ENCODE results near the gene CDH4.

Gene CDH4

DNA sequence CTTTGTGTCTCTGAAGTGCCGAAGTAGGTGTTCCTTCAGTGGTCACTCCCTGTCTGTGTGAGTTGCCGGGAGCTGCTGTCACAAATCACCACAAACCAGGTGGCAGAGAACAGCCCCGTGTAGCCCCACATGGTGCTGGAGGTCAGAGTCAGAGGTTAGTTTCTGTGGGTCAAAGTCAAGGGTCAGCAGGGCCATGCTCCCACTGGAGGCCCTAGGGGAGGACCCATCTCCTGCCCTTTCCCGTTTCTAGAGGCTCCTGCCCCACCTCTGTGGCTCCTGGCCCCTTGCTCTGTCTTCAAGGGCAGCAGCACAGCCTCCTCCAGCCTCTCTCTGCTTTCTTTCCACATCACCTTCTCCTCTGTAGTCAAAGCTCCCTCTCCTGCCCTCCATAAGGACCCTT lies 549.4 kb downstream of the CDH4 start:
- no peak for DNase-seq

DNA sequence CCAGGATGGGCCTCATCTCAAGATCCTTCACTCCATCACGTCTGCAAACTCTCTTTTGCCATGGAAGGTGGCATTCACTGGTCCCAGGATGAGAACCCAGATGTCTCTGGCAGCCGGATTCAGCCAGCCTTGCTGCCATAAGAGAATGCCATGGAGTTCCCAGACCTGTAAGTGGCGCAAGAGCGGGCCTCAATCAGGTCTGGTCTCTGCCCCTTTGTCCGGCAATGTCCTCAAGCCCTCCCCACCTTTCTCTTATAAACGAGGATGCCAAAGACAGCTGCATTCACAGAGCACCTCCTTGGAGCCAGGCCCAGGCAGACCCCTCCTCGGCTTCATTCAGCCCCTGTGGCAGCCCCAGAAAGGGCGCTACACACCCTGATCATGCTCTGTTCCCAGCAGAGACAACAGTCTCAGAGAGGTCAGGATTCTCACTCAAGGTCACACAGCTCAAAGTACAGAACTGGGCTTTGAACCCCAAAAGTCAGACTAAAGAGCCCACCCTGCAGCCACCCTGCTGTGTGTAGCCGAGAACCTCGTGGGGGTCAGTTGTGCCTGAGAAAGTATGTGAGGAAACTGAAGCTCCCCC lies 549.9 kb downstream of the CDH4 start:
- DNase-seq, result no peak

DNA sequence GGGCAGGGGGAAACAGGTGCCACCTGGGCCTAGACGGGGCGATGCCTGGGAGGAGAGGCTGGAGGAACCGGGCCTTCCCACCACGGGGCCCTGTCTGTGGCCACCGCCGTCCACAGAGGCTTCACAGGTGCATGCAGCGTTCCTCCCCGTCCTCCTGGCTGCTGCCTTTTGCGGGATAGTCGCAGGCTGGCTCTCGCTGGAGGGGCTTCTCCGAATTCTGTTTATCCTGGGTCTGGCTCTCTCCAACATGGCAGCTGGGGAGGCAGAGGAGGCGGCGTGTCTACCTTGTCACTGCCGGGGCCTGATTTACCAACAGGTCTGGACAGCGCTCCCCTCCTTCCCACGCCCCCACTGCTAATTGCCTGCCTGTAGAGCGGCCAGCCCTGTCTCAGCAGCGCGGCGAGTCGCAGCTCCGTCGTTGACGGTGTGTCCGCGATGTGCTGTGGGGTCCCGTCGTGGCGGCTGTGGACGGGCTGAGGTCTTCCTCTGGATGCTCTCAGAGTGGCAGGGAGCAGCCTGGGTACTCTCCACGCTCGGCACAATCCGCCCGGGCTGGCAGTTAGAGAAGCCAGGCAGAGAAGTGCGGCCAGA lies 550.8 kb downstream of the CDH4 start:
- DNase-seq, result no peak

DNA sequence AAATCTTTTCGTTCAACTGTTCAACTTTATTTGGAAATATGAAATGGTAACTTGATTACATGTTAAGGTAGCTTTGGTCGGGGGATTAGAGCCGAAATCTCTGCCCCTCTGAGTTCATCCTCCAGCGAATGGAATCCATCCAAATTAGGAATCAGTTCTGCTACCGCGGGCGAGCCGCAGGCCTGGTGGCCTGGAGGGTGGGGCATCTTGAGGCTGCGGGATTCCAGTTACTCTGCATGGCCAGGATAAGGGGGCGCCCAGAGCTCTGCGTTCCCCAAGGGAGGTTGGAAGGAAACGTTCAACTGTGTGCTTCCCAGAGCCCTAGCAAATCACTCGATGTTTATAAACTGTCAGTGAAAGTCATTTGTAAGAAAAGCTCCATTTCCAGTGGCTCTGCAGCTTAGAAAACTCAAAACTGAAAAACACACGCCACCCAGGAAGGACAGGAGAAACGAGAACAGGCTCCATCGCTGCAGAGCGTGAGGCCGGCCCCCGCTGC lies 551.4 kb downstream of the CDH4 start:
- no peak for DNase-seq

DNA sequence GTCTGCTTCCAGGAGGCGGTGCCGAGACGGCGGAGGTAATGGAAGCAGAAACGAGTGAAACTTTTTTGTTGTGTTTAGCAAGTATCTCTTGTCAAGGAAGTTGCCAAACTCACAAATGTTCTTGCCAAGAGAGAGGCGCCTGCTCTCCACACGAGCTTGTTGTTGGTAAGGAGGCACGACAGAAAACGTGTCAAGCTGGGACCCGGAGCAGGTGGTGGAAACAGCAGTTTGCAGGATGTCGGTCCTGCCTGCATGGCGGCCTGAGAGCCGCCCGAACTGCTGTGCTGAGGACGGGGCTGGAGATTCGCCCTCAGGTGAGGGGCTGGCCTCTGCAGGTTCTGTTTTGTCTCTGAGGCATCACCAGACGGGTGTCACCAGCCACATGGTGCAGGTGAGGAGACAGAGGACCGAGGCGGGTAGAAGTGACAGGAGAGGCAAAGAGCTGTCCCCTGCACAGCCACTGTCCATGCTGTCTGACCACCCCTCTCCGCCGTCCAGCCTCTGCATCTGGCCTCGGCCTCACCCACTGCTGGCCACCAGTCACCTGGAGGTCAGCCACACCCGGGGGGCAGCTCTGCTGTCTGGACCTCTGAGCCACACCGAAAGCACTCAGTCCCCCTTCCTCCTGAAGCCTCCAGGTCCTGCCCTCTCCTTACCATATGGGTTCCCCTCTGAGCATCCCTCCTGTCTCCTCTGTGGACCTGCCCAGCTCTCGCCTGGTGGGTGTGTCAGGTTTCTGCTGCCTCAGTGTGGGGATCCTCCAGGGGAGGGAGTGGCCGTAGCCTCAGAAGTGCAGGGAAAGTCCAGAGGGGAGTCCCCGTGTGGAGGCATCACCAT lies 552.1 kb downstream of the CDH4 start:
- DNase-seq, result no peak

DNA sequence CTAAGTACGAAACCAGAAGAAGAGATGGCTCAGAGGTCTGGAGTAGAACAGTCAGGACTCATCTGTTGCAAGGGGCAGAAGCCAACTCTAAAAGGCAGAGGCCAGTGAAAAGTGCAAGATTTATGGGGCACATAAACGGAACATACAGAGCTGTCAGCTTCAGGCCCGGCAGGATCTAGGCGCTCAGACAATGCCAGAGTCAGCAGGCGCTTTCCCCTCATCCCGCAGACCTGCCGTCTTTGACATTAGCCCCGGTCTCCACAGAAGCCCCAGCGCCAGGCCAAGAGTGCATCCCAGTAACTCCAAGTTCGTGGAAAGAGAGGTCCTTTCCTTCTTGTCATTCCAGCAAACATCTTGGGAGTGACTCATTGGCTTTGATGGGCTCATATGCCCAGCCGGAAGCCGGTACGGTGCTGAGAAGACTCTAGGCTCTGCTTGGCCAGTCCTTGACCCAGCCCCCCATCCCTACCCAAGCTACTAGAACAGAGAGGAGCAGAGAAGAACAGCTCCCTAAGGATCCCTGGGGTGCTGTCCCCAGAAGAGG lies 552.8 kb downstream of the CDH4 start:
- DNase-seq, result no peak

DNA sequence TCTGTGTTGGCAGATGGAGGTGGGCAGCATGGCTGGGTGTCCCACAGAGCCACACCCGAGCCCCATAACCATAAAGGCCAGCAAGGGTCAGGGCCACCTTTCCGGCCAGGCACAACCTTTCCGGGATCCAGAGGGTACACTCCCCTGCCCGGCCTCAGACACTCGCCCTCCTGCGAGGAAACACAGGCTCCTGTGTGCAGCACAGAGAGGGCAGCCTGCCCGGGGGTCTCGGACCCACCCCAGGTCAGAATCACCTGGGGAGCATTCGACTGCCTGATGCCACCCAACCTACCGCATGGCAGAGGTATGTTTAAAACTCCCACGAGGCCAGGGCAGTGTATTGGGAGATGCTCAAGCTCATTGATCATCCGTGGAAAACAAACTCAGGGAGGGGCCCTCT lies 553.3 kb downstream of the CDH4 start:
- DNase-seq, result no peak

DNA sequence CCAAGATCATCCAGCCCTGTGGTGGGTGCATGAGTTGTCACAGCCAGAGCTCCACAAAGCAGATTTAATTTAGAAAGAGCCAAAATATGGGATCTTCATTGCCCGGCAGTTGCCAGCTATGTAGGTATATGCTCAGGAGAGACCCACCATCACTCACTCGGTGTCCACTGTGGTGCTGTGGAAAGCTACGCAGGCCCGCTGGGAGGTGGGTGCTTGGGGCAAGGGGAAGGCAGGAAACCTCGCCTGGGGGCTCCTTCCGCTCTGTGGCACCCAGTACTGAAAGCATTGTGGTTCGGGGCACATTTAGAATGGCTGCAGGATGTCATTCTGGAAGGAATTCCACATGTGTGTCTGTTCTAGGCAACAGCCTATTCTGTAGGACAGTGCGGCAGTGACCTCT lies 553.7 kb downstream of the CDH4 start:
- DNase-seq, result no peak

DNA sequence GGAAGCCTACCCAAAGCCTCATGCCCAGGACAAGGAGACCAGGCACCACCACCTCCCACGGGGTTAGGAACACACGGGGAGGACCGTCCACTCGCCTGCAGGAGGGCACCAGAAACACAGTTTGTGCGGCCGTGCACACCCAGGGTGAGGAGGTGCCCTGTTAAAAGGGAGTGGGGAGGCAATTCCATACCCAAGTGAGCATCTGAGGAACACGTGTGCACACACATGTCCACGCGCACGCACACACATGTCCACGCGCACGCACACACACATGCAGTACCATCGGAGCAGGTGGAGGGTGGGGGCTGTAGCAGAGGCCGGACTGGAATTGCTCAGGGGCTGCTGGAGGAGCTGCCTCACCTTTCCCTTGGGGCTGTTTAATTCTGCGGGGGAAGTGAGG lies 554.3 kb downstream of the CDH4 start:
- no peak for DNase-seq

DNA sequence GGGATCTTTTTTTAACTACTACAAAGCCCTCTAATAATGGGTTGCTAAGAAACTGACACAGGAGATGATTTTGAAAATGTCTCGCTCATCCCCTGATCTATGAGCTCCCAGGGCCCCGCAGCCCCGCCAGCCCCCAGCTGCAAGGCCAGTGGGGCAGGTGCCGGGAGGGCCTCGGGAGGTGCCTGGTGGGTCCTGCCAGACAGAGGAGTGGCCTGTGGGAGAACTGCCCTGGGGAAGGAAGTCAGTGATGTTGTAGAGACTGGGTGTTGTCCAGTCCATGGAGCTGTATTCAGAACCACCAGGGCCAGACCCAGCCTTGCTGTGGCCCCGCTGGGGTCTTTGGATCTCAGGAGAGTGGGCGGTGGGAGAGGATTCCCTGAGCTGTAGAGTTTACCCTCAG lies 554.9 kb downstream of the CDH4 start:
- no peak for DNase-seq

DNA sequence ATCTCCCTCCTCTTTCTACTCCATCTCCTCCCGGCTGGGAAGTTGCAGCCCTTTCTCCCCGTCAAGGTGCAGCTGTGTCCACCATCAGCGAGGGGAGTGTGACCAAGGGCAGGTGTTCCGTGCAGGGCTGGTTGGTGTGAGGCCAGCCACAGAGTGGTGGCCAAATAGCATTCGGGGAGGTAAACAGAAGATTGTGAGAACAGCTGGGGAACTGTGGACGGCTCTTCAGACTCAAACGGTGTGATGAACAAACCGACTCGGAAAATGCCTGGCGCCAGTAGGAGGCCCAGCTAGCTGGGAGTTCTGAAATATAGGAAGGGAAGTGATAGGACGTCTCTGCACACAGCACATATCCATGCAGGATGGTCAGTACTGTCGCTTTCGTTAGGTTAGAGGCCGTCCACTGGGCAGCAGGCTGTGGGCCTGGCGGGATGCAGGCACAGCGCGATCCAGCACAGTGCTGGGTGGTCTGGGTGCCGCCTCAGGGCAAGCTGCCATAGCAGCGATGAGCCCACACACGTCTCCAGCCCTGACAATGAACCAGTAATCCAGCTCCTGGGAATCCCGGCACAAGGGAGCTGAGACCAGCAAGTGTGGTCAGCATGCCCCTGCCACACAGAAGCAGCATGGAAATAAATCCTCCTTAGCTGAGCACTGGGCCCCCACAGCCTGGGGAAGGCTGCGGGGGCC lies 555.6 kb downstream of the CDH4 start:
- DNase-seq, result no peak

DNA sequence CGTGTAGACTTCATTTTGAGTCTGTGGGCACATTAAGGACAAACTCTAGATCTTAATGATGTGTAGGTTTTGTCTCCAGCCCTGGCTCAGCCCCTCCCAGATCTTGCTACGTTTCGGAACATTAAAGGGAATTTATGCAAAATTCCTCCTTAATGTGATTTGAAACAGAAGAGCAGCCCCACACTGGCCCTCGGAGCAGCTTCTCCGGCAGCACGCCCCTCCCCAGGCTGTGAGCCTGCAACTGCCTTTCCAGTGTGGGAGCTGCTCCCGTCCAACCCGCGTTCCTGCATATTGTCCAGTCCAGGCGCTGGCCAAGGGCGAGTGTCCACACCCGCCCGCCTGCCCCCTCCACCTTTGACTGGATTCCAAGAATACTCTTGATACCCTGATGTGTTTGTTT lies 556.4 kb downstream of the CDH4 start:
- DNase-seq, result no peak

DNA sequence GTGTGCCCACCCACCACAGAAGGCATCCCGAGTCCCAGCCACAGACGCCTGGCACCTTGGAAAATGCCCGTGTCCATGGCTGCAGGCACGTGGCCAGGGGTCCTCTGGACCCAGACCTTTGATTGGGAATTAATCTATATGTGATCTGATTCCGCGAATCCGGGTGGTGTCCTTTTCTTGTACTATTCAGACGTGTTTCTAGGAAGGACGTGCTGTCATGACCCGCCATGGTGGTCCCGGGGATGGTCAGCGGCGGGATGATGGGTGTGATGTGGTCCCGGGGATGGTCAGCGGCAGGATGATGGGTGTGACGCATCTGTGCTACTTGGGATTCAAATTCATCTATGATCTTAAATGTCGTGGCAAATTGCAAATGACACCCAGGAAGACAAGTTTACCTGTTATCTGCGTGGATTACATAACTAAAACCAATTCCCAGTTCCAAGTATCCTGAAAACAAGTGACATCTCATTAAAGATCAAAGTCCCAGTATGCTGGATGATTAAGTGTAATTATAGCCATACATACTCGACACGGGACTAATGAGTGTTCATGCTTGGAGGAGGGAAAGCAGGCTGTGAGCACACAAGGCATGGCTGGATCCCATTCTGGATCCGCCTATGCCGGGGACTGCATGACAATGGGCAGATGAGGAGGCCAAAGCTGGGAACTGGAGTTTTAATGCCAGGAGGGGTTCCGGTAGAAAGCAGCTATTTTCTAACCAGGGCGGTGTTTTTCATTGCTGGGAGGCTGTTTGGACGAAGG lies 557.1 kb downstream of the CDH4 start:
- no peak for DNase-seq

DNA sequence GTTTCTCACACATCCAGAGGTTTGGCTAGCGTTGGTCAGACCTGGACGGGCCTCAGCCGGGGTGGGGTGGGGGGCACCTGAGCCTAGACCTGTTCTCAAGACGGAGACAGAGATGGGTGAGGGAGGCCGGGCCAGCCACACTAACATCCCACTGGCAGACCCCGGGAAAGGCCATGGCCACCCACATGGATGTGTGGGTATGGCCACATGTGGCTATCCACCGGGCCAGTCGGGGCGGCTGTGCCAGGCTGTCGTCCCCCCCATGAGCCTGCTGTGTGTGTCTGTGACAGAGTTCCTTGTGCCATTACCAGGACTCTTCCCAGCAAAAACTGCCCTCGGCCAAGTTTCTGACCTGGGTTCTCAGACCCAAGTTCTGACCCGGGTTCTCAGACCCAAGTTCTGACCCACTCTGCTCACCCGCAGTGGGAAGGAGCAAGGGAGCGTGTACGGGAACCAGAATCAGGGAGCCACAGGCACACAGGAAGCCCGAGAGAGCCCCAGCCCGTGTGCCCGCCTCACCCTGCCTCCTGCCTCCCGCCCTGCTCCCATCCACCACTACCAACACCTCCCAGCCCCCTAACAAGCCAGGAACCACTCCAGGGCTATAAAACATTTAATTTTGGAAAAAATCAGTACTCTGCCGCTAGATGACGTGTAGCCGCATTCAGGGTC lies 558.1 kb downstream of the CDH4 start:
- DNase-seq, result no peak

DNA sequence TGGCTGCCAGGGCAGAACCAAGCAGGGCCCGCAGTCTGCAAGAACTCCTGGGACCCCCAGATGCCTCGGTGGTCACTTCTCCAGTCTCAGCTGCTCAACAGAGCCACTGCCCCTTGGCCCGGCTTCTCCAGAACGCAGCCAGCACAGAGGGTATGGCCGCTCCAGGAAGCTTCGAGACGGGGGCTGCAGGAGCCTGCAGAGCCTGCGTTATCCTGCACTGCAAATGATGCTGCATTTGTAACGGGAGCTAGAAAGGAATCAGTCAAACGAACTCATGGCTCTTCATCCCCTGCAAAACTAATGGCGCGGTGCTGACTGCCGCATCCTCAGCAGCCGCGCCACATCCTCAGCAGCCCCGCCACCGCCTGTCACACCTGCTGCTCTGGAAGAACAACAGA lies 558.7 kb downstream of the CDH4 start:
- no peak for DNase-seq

DNA sequence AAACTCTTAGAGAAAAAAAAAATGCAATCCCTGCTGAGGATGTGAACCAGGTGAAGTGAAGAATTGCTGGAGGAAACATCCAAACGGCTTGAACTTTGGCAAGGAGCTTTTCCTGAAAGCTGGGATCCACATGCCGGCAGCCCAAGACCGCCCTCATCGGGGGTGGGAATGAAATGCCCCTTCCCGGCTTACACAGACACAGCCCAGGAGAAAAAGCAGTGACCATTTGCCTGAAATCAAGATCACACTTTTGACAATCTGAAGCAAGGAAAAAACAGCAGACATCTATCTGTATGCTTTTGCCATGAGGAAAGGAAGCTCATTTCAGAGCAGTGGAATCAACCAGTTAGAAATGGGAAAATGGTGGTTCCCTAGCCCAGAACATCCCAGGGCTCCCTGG lies 559.1 kb downstream of the CDH4 start:
- no peak for DNase-seq

DNA sequence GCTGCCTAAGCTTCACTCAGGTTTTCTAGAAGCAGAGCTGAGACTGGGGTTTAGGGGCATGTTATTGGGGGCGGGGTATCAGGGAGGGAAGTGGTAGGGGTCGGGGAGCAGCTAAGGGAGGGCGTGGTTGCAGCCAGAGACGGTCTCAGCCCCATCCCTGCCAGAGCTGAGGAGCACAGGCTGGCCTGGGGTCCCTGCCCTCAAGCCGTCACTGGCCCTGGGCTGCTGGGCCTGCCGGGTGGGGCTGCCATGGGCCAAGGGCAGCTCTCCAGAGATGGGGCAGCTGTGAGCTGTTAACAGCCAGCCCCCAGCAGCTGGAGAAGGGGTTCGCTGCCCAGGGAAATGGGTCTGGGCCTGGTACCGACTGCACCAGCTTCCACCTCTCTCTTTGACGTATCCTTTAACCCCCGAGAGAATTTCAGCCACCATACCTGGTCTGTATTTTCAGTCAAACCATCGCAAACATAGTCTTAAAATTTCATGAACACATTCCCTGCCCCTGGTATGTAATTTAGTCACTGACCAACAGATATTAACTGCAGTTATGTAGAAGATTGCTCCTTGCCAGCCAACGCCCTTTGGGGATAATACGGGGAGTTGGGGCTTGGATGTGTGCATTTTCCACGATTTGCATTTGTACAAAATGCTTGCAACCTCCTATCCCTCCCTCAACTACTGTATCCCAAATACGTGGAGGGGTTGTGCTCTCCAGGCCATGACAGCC lies 560.2 kb downstream of the CDH4 start:
- DNase-seq, result no peak

DNA sequence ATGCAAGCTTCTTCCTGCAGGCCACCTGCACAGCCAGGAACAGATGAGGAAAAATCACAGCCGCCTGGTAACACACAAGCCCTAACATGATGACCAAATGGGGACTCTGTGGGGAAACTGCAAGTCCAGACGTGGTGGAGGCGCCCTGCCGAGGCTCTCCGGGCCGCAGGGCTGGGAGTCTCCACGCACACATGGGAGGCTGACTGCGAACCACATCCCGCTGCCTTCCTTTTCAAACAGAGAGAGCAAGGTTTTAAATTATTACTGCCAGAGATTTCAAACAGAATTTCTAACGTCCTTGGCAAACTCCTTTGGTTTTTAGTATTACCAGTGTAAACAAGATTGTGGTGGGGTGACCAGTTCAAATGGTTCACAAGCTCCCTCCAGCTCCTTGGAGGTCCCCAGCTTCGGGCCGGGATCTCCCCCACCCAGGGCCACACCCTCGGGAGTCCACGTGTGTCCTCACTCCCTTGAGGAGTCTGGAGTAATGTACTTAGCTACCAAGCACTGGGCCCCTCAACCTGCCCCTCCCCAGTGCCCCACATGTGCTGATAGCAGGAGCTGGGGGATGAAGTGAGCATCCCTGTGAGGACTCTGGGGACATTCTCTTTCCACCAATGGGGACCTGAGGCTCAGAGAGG lies 560.9 kb downstream of the CDH4 start:
- no peak for DNase-seq

DNA sequence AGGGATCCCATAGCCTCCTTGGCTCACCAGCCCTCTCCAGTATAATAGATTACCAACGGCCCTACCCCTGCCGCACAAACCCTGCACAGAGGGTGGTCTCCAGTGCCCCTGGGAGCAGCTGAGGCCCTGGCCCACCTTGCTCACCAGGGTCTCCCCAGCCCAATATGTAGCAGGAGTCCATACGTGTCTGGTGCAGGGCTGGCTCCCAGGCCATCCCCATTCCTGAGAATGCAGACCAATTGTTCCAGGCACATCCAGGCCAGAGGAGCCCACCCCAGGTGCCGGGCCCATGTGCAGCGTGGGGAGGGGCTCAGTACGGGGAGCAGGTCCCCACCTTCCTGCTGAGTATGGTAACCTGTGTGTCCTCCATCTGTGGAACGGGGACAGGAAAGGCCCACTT lies 561.7 kb downstream of the CDH4 start:
- DNase-seq, result no peak

DNA sequence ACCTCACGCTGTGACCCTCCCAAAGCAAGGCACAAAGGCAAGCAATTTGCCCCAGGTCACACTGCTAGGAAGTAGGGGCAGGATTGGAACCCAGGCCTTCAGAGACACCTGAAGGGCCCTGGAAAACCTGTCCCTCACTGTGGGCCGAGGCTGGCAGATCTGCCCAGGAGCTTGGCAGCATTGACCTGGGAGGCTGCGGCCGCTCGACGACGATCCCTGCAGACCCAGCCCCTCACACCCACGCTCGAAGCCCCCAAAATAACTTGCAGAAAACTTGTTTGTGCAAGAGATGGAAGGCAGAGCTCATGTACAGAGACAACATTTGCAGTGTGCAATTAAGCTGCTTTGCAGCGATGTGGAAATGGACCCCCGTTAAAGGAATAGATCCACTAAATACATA lies 562.2 kb downstream of the CDH4 start:
- DNase-seq, result no peak

DNA sequence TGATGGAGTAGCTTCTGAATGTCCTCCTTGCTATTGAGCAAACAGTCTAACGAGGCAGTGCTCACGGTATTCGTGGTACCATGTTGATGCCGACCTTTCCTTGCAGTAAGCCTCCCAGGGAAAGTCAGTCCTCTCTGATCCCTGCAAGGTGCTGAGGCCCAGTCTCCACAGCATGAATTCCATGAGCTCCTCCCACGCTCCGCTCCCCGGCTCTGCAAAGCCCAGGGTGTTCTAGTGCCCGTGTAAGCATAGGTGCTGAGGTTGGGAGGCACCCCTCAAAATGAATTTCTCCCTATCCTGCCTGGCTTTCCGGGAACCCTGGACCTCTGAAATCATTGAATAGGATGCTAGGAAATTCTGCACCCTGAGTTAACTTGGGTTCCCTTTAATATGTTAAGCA lies 562.7 kb downstream of the CDH4 start:
- no peak for DNase-seq
